Smooth muscle cell (in vitro differentiated cells): ENCODE measurements around the gene ADNP2. TPM values are rescaled to one million over a fixed set of nuclear protein-coding genes. Genes with fewer than 3 reads are reported as not detected.

Source experiments
- DNase-seq: peaks from one replicate; lab custom pipeline; 2025; ENCODE audit not compliant: unreplicated experiment; lab: John Stamatoyannopoulos, UW
- H2AFZ ChIP-seq: fragments of 200-600 bp; sonication (generic); 2 replicates; pipeline ENCODE4 v1.6.0; 2016; ENCODE audit warnings: antibody characterized with exemption, low read depth, mild to moderate bottlenecking
- H3F3A ChIP-seq: fragments of 200-600 bp; sonication (generic); 2 replicates; pipeline ENCODE4 v1.6.0; 2017; ENCODE audit warnings: antibody characterized with exemption, low read depth
- H3K27ac ChIP-seq: fragments of 200-600 bp; sonication (generic); 2 replicates; pipeline ENCODE4 v1.5.1; 2016; ENCODE audit warnings: low read depth, mild to moderate bottlenecking
- H3K27me3 ChIP-seq: fragments of 200-600 bp; sonication (generic); 2 replicates; pipeline ENCODE4 v1.6.1; 2016; ENCODE audit warnings: low read depth, mild to moderate bottlenecking
- H3K36me3 ChIP-seq: fragments of 200-600 bp; sonication (generic); 2 replicates; pipeline ENCODE4 v1.5.1; 2016; ENCODE audit warnings: low read depth
- H3K4me1 ChIP-seq: fragments of 200-600 bp; sonication (generic); 2 replicates; pipeline ENCODE4 v1.5.1; 2016; ENCODE audit warnings: low read depth
- H3K4me2 ChIP-seq: fragments of 200-600 bp; sonication (generic); 2 replicates; pipeline ENCODE4 v1.6.0; 2016; ENCODE audit warnings: mild to moderate bottlenecking
- H3K4me3 ChIP-seq: fragments of 200-600 bp; sonication (generic); 2 replicates; pipeline ENCODE4 v1.5.1; 2016; ENCODE audit warnings: mild to moderate bottlenecking
- H3K79me2 ChIP-seq: fragments of 200-600 bp; sonication (generic); 2 replicates; pipeline ENCODE4 v1.6.0; 2016; ENCODE audit warnings: low read depth, mild to moderate bottlenecking
- H3K9ac ChIP-seq: fragments of 200-600 bp; sonication (generic); 2 replicates; pipeline ENCODE4 v1.6.0; 2016; ENCODE audit warnings: low read depth
- H3K9me3 ChIP-seq: fragments of 200-600 bp; sonication (generic); replicated peaks from 2 replicates; pipeline ENCODE4 v1.5.1; 2016; ENCODE audit warnings: low read depth
- H4K20me1 ChIP-seq: fragments of 200-600 bp; sonication (generic); 2 replicates; pipeline ENCODE4 v1.6.0; 2016; ENCODE audit warnings: low read depth
- CTCF ChIP-seq: fragments of 200-600 bp; sonication (generic); IDR thresholded peaks from 2 replicates; pipeline ENCODE4 v1.5.1; 2017; ENCODE audit warnings: borderline replicate concordance, mild to moderate bottlenecking, antibody characterized with exemption; ENCODE audit not compliant: insufficient read depth, poor library complexity, severe bottlenecking
- WGBS: methylation state at CpG from one replicate; pipeline ENCODE4 v1.1.7; 2016; ENCODE audit warnings: low lambda C conversion rate; 5-methylcytosine and 5-hydroxymethylcytosine counted together
- polyA plus RNA-seq: library from polyadenylated mRNA; unstranded; fragments of >200 nt; fragmentation: Nextera tagmentation; extraction: Ambion mirVana; gene quantifications from 2 replicates; pipeline ENCODE4 v1.2.1, GENCODE V29; 2016
- total RNA-seq: library from RNA; depleted of rRNA; stranded (reverse); fragments of >200 nt; gene quantifications from 2 replicates; pipeline ENCODE4 v1.2.3, GENCODE V29; 2014

The ADNP2 gene
- total and polyA plus RNA-seq, 2 experiments from 2014 or later, result 9.1 to 28.3 TPM

- Histone ChIP-seq H2AFZ (no peak overlapping the region), H3K27me3 (no peaks in the 10 kb centered on the region), H3K4me2 (no peak overlapping the region), H4K20me1 (peaks cover 74% of the 10 kb centered on the region), H3K4me3 (no peak overlapping the region), H3F3A (no peaks in the 10 kb centered on the region), H3K9ac (no peak overlapping the region), H3K36me3 (no peaks in the 10 kb centered on the region), H3K27ac (no peak overlapping the region), H3K9me3 (no peaks in the 10 kb centered on the region), H3K4me1 (no peaks in the 10 kb centered on the region), H3K79me2 (no peaks in the 10 kb centered on the region)
- WGBS, result 87% methylated on average over 12 of the region's 12 CpGs
- TF ChIP-seq CTCF, result no peak
- no peak for DNase-seq
Observed at GRCh38 chr18:80181642-80182461, 72.8 kb downstream of the ADNP2 start.

GRCh38 chr18:80182855-80183254 is 73.8 kb downstream of the ADNP2 start:
- H3F3A ChIP-seq, result no peaks in the 10 kb centered on the region
- DNase-seq, result no peak
- peaks cover 79% of the 10 kb centered on the region for H4K20me1 ChIP-seq
- H3K27ac ChIP-seq, result no peak overlapping the region
- no peaks in the 10 kb centered on the region for H3K9me3 ChIP-seq
- no peak for TF ChIP-seq CTCF
- H3K4me2 ChIP-seq, result no peak overlapping the region
- H3K79me2 ChIP-seq, result no peaks in the 10 kb centered on the region
- H3K27me3 ChIP-seq, result no peaks in the 10 kb centered on the region
- no peak overlapping the region for H2AFZ ChIP-seq
- H3K36me3 ChIP-seq, result no peaks in the 10 kb centered on the region
- 96% methylated on average over 9 of the region's 9 CpGs for WGBS
- H3K4me1 ChIP-seq, result no peaks in the 10 kb centered on the region
- no peak overlapping the region for H3K4me3 ChIP-seq
- no peak overlapping the region for H3K9ac ChIP-seq

- Histone ChIP-seq H3K79me2 (no peaks in the 10 kb centered on the region), H3K27me3 (no peaks in the 10 kb centered on the region), H3F3A (no peaks in the 10 kb centered on the region), H3K27ac (no peak overlapping the region), H3K4me3 (no peak overlapping the region), H3K9me3 (no peaks in the 10 kb centered on the region), H2AFZ (no peak overlapping the region), H3K36me3 (no peaks in the 10 kb centered on the region), H3K9ac (no peak overlapping the region), H3K4me2 (no peak overlapping the region), H3K4me1 (no peaks in the 10 kb centered on the region), H4K20me1 (peaks cover 77% of the 10 kb centered on the region)
- TF ChIP-seq CTCF, result no peak
- WGBS, result 81% methylated on average over 13 of the region's 13 CpGs
- no peak for DNase-seq
Observed at GRCh38 chr18:80183273-80184050, 74.4 kb downstream of the ADNP2 start.
